ENCODE data around the gene ZNF689. TPM values are rescaled to one million over a fixed set of nuclear protein-coding genes. Genes with fewer than 3 reads are reported as not detected.

ZNF689 gene
- total and polyA plus RNA-seq, 2 donors (not counting 1 experiment from before 2014, with no cell fraction given), result 3.5 to 6.1 TPM

DNA sequence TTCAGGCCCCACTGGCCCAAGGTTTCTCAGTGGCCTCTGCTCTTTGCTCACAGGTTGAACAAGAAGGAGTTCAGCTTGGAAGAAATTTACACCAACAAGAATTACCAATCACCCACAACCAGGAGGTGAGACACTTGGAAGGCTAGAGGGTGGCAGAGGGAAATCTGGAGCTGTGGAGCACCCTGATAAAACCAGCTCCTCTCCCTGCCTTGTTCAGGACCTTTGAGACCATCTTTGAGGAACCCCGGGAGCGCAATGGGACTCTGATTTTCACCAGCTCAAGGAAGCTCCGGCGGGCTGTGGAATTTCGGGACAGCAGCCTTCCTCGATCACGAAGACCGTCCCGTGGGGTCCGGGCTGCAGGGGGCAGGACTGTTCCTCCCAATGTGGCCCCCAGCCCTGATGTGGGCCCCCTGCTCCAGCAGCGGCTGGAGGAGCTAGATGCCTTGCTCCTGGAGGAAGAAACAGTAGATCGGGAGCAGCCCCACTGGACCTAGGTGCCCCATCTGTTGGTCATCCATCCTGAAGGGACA, 45.7 kb upstream of the ZNF689 start:
- no peak overlapping the region for H3K4me3 ChIP-seq (replicated peaks in 1 of 4; ENCODE audit: control extremely low read depth in 1 of 4, insufficient read depth in 1 of 4, low read depth in 3 of 4, low read length in 4 of 4)
- H3K9me3 ChIP-seq (ENCODE audit: control insufficient read depth, insufficient read depth, low read depth, low read length), result no peaks in the 10 kb centered on the region
- H3K79me2 ChIP-seq (ENCODE audit: control insufficient read depth, insufficient read depth, low read length), result peaks cover 27% of the 10 kb centered on the region
- no peak overlapping the region for H3K4me2 ChIP-seq (ENCODE audit: extremely low read depth, insufficient read depth, low read length)
- DNase-seq (ENCODE audit: low read depth in 2 of 2), result no peak
- H3K36me3 ChIP-seq (ENCODE audit: control insufficient read depth, insufficient read depth, low read length), result peaks cover 13% of the 10 kb centered on the region
- H3K9ac ChIP-seq (ENCODE audit: insufficient read depth, low read length), result no peak overlapping the region
- TF ChIP-seq, protein P1, sequence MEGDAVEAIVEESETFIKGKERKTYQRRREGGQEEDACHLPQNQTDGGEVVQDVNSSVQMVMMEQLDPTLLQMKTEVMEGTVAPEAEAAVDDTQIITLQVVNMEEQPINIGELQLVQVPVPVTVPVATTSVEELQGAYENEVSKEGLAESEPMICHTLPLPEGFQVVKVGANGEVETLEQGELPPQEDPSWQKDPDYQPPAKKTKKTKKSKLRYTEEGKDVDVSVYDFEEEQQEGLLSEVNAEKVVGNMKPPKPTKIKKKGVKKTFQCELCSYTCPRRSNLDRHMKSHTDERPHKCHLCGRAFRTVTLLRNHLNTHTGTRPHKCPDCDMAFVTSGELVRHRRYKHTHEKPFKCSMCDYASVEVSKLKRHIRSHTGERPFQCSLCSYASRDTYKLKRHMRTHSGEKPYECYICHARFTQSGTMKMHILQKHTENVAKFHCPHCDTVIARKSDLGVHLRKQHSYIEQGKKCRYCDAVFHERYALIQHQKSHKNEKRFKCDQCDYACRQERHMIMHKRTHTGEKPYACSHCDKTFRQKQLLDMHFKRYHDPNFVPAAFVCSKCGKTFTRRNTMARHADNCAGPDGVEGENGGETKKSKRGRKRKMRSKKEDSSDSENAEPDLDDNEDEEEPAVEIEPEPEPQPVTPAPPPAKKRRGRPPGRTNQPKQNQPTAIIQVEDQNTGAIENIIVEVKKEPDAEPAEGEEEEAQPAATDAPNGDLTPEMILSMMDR (conservative IDR thresholded peaks at IDR 0.05 in 1 of 2, IDR thresholded peaks at IDR 0.05 in 1 of 2; ENCODE audit: low read depth in 1 of 2, low read length in 2 of 2), result no peak
- no peak for TF ChIP-seq EZH2 (IDR thresholded peaks at IDR 0.05; ENCODE audit: low read length, missing control alignments)
- no peaks in the 10 kb centered on the region for H4K20me1 ChIP-seq (ENCODE audit: control insufficient read depth, extremely low read depth, insufficient read depth, low read length)
- H3K27ac ChIP-seq (ENCODE audit: insufficient read depth, low read length), result no peak overlapping the region
- no peaks in the 10 kb centered on the region for H3K27me3 ChIP-seq (ENCODE audit: control insufficient read depth, insufficient read depth, low read length)
- H3K4me1 ChIP-seq (ENCODE audit: control insufficient read depth, extremely low read depth, insufficient read depth, low read length), result peaks cover 12% of the 10 kb centered on the region
- no peak overlapping the region for H2AFZ ChIP-seq (ENCODE audit: low read length)

DNA sequence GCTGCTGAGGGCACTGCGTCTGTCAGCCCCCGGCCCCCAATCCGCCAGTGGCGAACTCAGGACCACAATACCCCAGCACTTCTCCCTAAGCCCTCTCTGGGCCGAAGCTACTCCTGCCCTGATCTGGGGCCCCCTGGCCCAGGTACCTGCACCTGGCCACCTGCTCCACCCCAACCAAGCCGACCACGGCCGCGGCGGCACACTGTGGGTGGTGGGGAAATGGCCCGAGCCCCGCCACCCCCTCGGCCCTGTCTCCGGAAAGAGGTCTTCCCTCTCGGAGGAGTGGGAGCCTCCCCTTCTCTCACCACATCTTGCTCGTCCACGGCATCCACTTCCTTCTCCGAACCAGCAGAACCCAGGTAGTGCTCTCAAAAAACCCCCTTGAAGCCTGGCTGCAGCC, 44.7 kb upstream of the ZNF689 start:
- Histone ChIP-seq H3K79me2 (ENCODE audit: control insufficient read depth, insufficient read depth, low read length) (peaks cover 16% of the 10 kb centered on the region), H3K27me3 (ENCODE audit: control insufficient read depth, insufficient read depth, low read length) (no peaks in the 10 kb centered on the region), H3K9ac (ENCODE audit: insufficient read depth, low read length) (no peak overlapping the region), H3K4me3 (replicated peaks in 1 of 4; ENCODE audit: control extremely low read depth in 1 of 4, insufficient read depth in 1 of 4, low read depth in 3 of 4, low read length in 4 of 4) (no peak overlapping the region), H3K4me2 (ENCODE audit: extremely low read depth, insufficient read depth, low read length) (no peak overlapping the region), H2AFZ (ENCODE audit: low read length) (no peak overlapping the region), H3K27ac (ENCODE audit: insufficient read depth, low read length) (no peak overlapping the region), H3K4me1 (ENCODE audit: control insufficient read depth, extremely low read depth, insufficient read depth, low read length) (peaks cover 12% of the 10 kb centered on the region), H4K20me1 (ENCODE audit: control insufficient read depth, extremely low read depth, insufficient read depth, low read length) (no peaks in the 10 kb centered on the region), H3K36me3 (ENCODE audit: control insufficient read depth, insufficient read depth, low read length) (peaks cover 13% of the 10 kb centered on the region), H3K9me3 (ENCODE audit: control insufficient read depth, insufficient read depth, low read depth, low read length) (no peaks in the 10 kb centered on the region)
- TF ChIP-seq, protein P1 (conservative IDR thresholded peaks at IDR 0.05 in 1 of 2, IDR thresholded peaks at IDR 0.05 in 1 of 2; ENCODE audit: low read depth in 1 of 2, low read length in 2 of 2), result no peak
- no peak for TF ChIP-seq EZH2 (IDR thresholded peaks at IDR 0.05; ENCODE audit: low read length, missing control alignments)
- DNase-seq (ENCODE audit: low read depth in 2 of 2), result no peak

DNA sequence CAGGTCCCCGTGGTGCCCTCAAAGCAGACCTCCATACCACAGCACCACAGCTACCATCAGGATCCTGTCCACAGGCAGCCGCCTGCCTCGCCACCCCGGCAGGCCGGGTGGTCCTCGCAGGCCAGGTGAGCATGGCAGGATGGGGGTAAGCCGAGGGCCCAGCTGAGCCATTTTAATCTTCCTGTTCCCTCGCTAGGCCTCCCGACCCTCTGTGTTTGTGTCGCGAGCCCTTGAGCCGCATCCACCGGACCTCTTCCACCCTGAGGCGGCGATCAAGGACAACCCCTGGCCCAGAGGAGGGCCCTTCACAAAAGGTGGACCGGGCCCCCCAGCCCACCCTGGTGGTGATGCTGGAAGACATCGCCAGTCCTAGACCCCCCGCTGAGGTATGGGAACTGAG, 42.5 kb upstream of the ZNF689 start:
- no peak for DNase-seq (ENCODE audit: low read depth in 2 of 2)
- TF ChIP-seq, protein P1 (conservative IDR thresholded peaks at IDR 0.05 in 1 of 2, IDR thresholded peaks at IDR 0.05 in 1 of 2; ENCODE audit: low read depth in 1 of 2, low read length in 2 of 2), result no peak
- TF ChIP-seq EZH2 (IDR thresholded peaks at IDR 0.05; ENCODE audit: low read length, missing control alignments), result no peak
- Histone ChIP-seq H4K20me1 (ENCODE audit: control insufficient read depth, extremely low read depth, insufficient read depth, low read length) (no peaks in the 10 kb centered on the region), H3K36me3 (ENCODE audit: control insufficient read depth, insufficient read depth, low read length) (peaks cover 13% of the 10 kb centered on the region), H3K4me2 (ENCODE audit: extremely low read depth, insufficient read depth, low read length) (peak overlapping the region; percentile 78), H3K9ac (ENCODE audit: insufficient read depth, low read length) (no peak overlapping the region), H3K27ac (ENCODE audit: insufficient read depth, low read length) (no peak overlapping the region), H3K4me3 (replicated peaks in 1 of 4; ENCODE audit: control extremely low read depth in 1 of 4, insufficient read depth in 1 of 4, low read depth in 3 of 4, low read length in 4 of 4) (peak overlapping the region in 2 of 4 experiments; percentile 69 to 99), H3K9me3 (ENCODE audit: control insufficient read depth, insufficient read depth, low read depth, low read length) (no peaks in the 10 kb centered on the region), H3K79me2 (ENCODE audit: control insufficient read depth, insufficient read depth, low read length) (peaks cover 13% of the 10 kb centered on the region), H3K27me3 (ENCODE audit: control insufficient read depth, insufficient read depth, low read length) (no peaks in the 10 kb centered on the region), H3K4me1 (ENCODE audit: control insufficient read depth, extremely low read depth, insufficient read depth, low read length) (peaks cover 14% of the 10 kb centered on the region), H2AFZ (ENCODE audit: low read length) (no peak overlapping the region)

Measured in fibroblast of lung (primary cell).